ENCODE measurements around the gene ANTXRL.
"Not testable (repeated sequence)": the region's sequence is repeated elsewhere in the genome, so short reads cannot be mapped to it uniquely, and the experiment has no call there.

Gene ANTXRL

GRCh38 chr10:46308666-46309450, 22.1 kb downstream of the ANTXRL start:
- DNase-seq, result no peak

- DNase-seq, result no peak
Measured at GRCh38 chr10:46309511-46310142, 22.8 kb downstream of the ANTXRL start.

GRCh38 chr10:46310143-46310514, 23.3 kb downstream of the ANTXRL start:
- no peak for DNase-seq

GRCh38 chr10:46310851-46311250, 24.1 kb downstream of the ANTXRL start:
- no peak for DNase-seq

GRCh38 chr10:46311501-46311951, 24.7 kb downstream of the ANTXRL start:
- DNase-seq, result no peak

GRCh38 chr10:46311961-46312431, 25.2 kb downstream of the ANTXRL start:
- not testable (repeated sequence) for DNase-seq

GRCh38 chr10:46312953-46313352, 26.2 kb downstream of the ANTXRL start:
- DNase-seq, result no peak

- no peak for DNase-seq
Measured at GRCh38 chr10:46314071-46314470, 27.3 kb downstream of the ANTXRL start.

GRCh38 chr10:46315071-46315860, 28.5 kb downstream of the ANTXRL start:
- peak; percentile 23 for DNase-seq

GRCh38 chr10:46317370-46317769, 30.6 kb downstream of the ANTXRL start:
- no peak for DNase-seq

GRCh38 chr10:46317889-46318288, 31.1 kb downstream of the ANTXRL start:
- no peak for DNase-seq

GRCh38 chr10:46318799-46319198, 32.0 kb downstream of the ANTXRL start:
- no peak for DNase-seq

GRCh38 chr10:46319389-46319788, 32.6 kb downstream of the ANTXRL start:
- DNase-seq, result no peak

GRCh38 chr10:46321770-46322169, 35.0 kb downstream of the ANTXRL start:
- no peak for DNase-seq

- DNase-seq, result no peak
Measured at GRCh38 chr10:46323176-46323575, 36.4 kb downstream of the ANTXRL start.

GRCh38 chr10:46325021-46325420, 38.2 kb downstream of the ANTXRL start:
- no peak for DNase-seq

- DNase-seq, result no peak
Measured at GRCh38 chr10:46326066-46326465, 39.3 kb downstream of the ANTXRL start.

GRCh38 chr10:46326971-46327370, 40.2 kb downstream of the ANTXRL start:
- DNase-seq, result no peak

- DNase-seq, result no peak
Measured at GRCh38 chr10:46327685-46328084, 40.9 kb downstream of the ANTXRL start.

- no peak for DNase-seq
Measured at GRCh38 chr10:46328853-46329689, 42.3 kb downstream of the ANTXRL start.

GRCh38 chr10:46329690-46330016, 42.9 kb downstream of the ANTXRL start:
- DNase-seq, result no peak

GRCh38 chr10:46330894-46331293, 44.1 kb downstream of the ANTXRL start:
- DNase-seq, result no peak
